Heart right ventricle (tissue), 16 donors: ENCODE results near the gene KHSRP. TPM values are rescaled to one million over a fixed set of nuclear protein-coding genes. Genes with fewer than 3 reads are reported as not detected.

Source experiments
- ATAC-seq, 8 donors: fragments of 200-7000 bp; cut with Tn5 transposase; one replicate each; pipeline ENCODE4 v1.9.1; 2020; ENCODE audit warnings: mild to moderate bottlenecking in 8 of 8, moderate library complexity in 8 of 8, moderate number of reproducible peaks in 1 of 8
- DNase-seq, 2 donors: peaks; one replicate each; pipeline ENCODE4 v3.0.0-alpha.2; 2020
- H3K27ac ChIP-seq, 10 donors: fragments of 200-600 bp; sonication (generic) in 2 of 10; one replicate each; pipeline versions ENCODE4 v1.5.0 to v1.8.0; 2020 to 2022; ENCODE audit warnings: mild to moderate bottlenecking in 3 of 10
- H3K27me3 ChIP-seq, 7 donors: fragments of 200-600 bp; one replicate each; pipeline ENCODE4 v1.8.0; 2021 to 2022; ENCODE audit warnings: mild to moderate bottlenecking in 2 of 7
- H3K36me3 ChIP-seq, 9 donors: fragments of 200-600 bp; sonication (generic) in 1 of 9; one replicate each; pipeline versions ENCODE4 v1.5.0 to v1.8.0; 2020 to 2022; ENCODE audit warnings: mild to moderate bottlenecking in 2 of 9
- H3K4me1 ChIP-seq, 9 donors: fragments of 200-600 bp; sonication (generic) in 1 of 9; one replicate each; pipeline versions ENCODE4 v1.5.0 to v1.8.0; 2020 to 2022; ENCODE audit warnings: mild to moderate bottlenecking in 4 of 9
- H3K4me3 ChIP-seq, 10 donors: fragments of 200-600 bp; sonication (generic) in 2 of 10; one replicate each; pipeline versions ENCODE4 v1.5.0 to v1.8.0; 2020 to 2022; ENCODE audit warnings: mild to moderate bottlenecking in 7 of 10, moderate library complexity in 2 of 10
- H3K9me3 ChIP-seq, 11 donors: fragments of 200-600 bp in 10 of 11; sonication (generic) in 2 of 11; one replicate each; pipeline versions ENCODE4 v1.5.0 to v1.8.0; 2013 to 2022; ENCODE audit warnings: mild to moderate bottlenecking in 2 of 11, control low read depth in 1 of 11, moderate library complexity in 1 of 11
- WGBS, 2 donors: extraction: QIAGEN DNeasy Blood & Tissue Kit; methylation state at CpG; one replicate each; pipeline ENCODE4 v1.1.7; 2013; ENCODE audit warnings: inconsistent platforms in 1 of 2; 5-methylcytosine and 5-hydroxymethylcytosine counted together
- intact Hi-C, 10 donors: fragments of 100-400 bp; cut with DNase I; formaldehyde crosslinking; loops; one replicate each; pipeline versions ENCODE4 v1.11.1 to v1.14.2; 2022
- long read RNA-seq, 3 donors: library from polyadenylated mRNA; unstranded; transcript quantifications; one replicate each; pipeline ENCODE4 v2.0.0, GENCODE V29; 2020 to 2021
- polyA plus RNA-seq, 2 donors: library from polyadenylated mRNA; stranded (reverse); fragments of 200-250 nt; gene quantifications; one replicate each; pipeline ENCODE4 v1.2.3, GENCODE V29; 2013
- total RNA-seq, 10 donors: library from RNA; stranded (reverse); fragmentation: NEBNext Ultra II Directional in 3 of 10; extraction: Animal tissue kit (Norgen Biotek cat#: 25700) in 3 of 10; gene quantifications; one replicate each; pipeline versions ENCODE4 v1.2.1 to v1.2.4, GENCODE V29; 2021 to 2023
- TF ChIP-seq, protein P1 (sequence below), 9 donors: fragments of 200-600 bp; sonication (generic) in 2 of 9; IDR thresholded peaks; one replicate each; pipeline versions ENCODE4 v1.5.0 to v1.8.0; 2021 to 2022; ENCODE audit warnings: antibody characterized with exemption in 9 of 9, mild to moderate bottlenecking in 5 of 9, moderate library complexity in 1 of 9
- donor health status: Arrhythmogenic right ventricular cardiomyopathy.
- donor health status: ischemic (EF 13 %, LVEDD 7.1; RV severe dilation, severe dysfunction).
- donor health status: healthy with polysubstance abuse.
- donor health status: DM: no; HTN: yes; CAD: no.
- donor health status: DM: no; HTN: no; CAD: no.
- donor health status: ischemic (EF 25% LVEDD 6.9; RV normal size, moderate dysfunction).
- donor health status: ischemic (EF 25% LVEDD 5.7; RV mildly dilated, moderate dysfunction).
- donor health status: healthy.
- donor health status: DM: yes; HTN: yes; CAD: no.
- donor health status: Ischemic cardiomyopathy.
- donor health status: ischemic (EF 35%, LVEDD 5.7; RV mildly dilated, moderate dysfunction).
- donor health status: nonischemic (EF 11% LVEDD 7.7; RV severe dilation, severe dysfunction).
- donor health status: DM: yes; HTN: yes; CAD: no.
- donor health status: PGD.
- donor health status: ischemic (EF 29% LVEDD 5.4; RV normal size, mild dysfunction).
- donor health status: nonischemic (EF 23%, LVEDD 6.1; RV moderate dilation, normal function).

The KHSRP gene, protein sequence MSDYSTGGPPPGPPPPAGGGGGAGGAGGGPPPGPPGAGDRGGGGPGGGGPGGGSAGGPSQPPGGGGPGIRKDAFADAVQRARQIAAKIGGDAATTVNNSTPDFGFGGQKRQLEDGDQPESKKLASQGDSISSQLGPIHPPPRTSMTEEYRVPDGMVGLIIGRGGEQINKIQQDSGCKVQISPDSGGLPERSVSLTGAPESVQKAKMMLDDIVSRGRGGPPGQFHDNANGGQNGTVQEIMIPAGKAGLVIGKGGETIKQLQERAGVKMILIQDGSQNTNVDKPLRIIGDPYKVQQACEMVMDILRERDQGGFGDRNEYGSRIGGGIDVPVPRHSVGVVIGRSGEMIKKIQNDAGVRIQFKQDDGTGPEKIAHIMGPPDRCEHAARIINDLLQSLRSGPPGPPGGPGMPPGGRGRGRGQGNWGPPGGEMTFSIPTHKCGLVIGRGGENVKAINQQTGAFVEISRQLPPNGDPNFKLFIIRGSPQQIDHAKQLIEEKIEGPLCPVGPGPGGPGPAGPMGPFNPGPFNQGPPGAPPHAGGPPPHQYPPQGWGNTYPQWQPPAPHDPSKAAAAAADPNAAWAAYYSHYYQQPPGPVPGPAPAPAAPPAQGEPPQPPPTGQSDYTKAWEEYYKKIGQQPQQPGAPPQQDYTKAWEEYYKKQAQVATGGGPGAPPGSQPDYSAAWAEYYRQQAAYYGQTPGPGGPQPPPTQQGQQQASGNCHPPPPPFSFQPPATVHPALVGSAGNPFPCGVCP
- 100 to 1,000 TPM in 3 of 10 donors, 10 to 100 TPM in 7; 77.3 to 125 (median 90.5) TPM for total RNA-seq
- polyA plus RNA-seq: 10 to 100 TPM; 50.9 to 73.7 TPM
- long read RNA-seq, donor 1, partial matches to known transcripts: 7 of 32 reads
- long read RNA-seq, donor 1, other reads (novel, unspliced or antisense): 20 of 32 reads
- long read RNA-seq, donor 2, partial matches to known transcripts: 7 of 31 reads
- long read RNA-seq, donor 2, other reads (novel, unspliced or antisense): 22 of 31 reads
- long read RNA-seq, donor 3, partial matches to known transcripts: 12 of 18 reads
- long read RNA-seq, donor 3, other reads (novel, unspliced or antisense): 0 of 18 reads

DNA sequence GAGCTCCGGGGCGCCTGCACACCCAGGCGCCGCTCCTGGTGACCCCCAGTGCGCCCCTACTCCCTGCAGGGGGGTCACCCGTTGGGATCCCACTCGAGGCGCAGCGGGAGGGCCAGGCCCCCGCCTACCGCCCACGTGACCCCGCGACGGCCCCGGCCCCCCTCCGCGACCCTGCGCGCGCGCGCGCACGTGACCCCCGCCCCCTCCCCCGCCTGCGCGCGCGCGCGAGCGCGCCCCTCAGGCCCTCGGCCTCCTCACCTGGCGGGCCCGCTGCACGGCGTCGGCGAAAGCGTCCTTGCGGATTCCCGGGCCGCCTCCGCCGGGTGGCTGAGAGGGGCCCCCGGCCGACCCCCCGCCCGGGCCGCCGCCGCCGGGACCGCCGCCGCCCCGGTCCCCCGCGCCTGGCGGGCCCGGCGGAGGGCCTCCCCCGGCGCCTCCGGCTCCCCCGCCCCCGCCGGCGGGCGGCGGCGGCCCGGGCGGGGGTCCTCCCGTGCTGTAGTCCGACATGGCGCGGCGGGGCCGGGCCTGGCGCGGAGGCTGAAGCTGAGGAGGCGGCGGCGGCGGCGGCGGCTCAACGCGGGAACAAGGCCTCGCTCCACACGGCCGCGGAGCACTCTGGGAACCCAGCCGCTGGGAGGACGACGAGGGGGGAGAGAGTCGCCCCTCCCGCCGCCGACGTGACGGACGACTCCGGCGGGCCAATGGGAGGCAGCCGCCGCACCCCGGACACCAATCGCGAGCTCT is at the start of gene KHSRP:
TSS of gene KHSRP (minus strand) at position 617 of the 744 bp plus-strand sequence. CDS start at position 507, 110 bp downstream.
- Histone ChIP-seq H3K36me3 (peaks cover 0 to 31% (median 10%) of the 10 kb centered on the region in 9 donors), H3K27ac (peak within 1 kb of the TSS; percentile 32 to 94 (median 82)), H3K9me3 (no peaks in the 10 kb centered on the region), H3K4me3 (peak within 1 kb of the TSS; percentile 61 to 92 (median 86)), H3K4me1 (peaks cover 10 to 47% (median 29%) of the 10 kb centered on the region in 9 donors), H3K27me3 (no peaks in the 10 kb centered on the region)
- TF ChIP-seq, protein P1, sequence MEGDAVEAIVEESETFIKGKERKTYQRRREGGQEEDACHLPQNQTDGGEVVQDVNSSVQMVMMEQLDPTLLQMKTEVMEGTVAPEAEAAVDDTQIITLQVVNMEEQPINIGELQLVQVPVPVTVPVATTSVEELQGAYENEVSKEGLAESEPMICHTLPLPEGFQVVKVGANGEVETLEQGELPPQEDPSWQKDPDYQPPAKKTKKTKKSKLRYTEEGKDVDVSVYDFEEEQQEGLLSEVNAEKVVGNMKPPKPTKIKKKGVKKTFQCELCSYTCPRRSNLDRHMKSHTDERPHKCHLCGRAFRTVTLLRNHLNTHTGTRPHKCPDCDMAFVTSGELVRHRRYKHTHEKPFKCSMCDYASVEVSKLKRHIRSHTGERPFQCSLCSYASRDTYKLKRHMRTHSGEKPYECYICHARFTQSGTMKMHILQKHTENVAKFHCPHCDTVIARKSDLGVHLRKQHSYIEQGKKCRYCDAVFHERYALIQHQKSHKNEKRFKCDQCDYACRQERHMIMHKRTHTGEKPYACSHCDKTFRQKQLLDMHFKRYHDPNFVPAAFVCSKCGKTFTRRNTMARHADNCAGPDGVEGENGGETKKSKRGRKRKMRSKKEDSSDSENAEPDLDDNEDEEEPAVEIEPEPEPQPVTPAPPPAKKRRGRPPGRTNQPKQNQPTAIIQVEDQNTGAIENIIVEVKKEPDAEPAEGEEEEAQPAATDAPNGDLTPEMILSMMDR (IDR thresholded peaks at IDR 0.05): no peak
- intact Hi-C loops: loop anchor here in 4 of 10 donors (1.0 to 10.0 kb wide), 4 partner anchors 31 to 52 kb away; partner anchors contain the start of genes ALKBH7 (in 3 of the 4), GTF2F1 (in 1 of the 4) and PSPN (in 1 of the 4)
- DNase-seq (peak in 1 of 2 donors; percentile 34), ATAC-seq (no peak)
- WGBS, 2 donors: 0 to 1% methylated on average over 60 to 111 of the region's 114 CpGs

DNA sequence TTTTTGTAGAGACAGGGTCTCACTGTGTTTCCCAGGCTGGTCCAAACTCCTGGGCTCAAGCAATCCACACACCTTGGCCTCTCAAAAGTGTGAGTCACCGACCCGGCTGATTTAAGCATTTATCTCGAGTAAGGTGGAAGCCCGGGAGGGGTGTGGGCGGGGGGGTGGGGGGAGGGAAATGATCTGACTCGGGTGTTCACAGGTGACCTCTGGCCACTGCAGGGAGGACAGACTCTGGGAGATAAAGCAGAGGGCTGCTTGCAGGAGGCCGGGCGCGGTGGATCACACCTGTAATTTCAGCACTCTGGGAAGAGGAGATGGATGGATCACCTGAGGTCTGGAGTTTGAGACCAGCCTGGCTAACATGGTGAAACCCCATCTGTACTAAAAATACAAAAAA is 49.0 kb upstream of the KHSRP start:
- no peak overlapping the region for H3K27ac ChIP-seq
- TF ChIP-seq, protein P1 (IDR thresholded peaks at IDR 0.05): no peak
- intact Hi-C loops: no loop called here
- peaks cover 0 to 40% (median 0%) of the 10 kb centered on the region in 9 donors for H3K36me3 ChIP-seq
- H3K4me3 ChIP-seq: no peak overlapping the region
- ATAC-seq (no peak), DNase-seq (no peak)
- WGBS, 2 donors: 55 to 56% methylated on average over 9 of the region's 9 CpGs
- H3K27me3 ChIP-seq: peaks cover 0 to 54% (median 38%) of the 10 kb centered on the region in 7 donors
- no peaks in the 10 kb centered on the region for H3K9me3 ChIP-seq
- peaks cover 0 to 18% (median 4%) of the 10 kb centered on the region in 9 donors for H3K4me1 ChIP-seq

DNA sequence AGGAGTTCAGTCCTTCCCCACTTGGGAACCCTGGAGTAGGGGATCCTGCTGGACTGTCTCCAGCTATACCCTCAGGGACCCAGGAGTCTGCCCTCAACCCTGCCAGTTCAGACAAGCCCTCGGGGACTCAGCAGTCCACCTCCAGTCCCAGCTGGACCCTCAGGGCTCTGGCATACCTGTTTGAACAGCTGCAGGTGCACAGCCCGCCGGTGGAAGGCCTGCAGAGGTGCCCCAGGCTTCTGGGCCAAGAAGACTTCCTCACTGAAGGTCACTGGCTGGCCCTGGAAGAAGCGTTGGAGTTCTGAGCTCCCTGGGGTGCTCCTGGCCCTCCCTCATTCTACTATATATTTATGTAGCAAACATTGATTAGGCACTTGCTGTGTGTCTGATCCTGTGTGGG is 48.1 kb upstream of the KHSRP start:
- Histone ChIP-seq H3K36me3 (peaks cover 0 to 42% (median 0%) of the 10 kb centered on the region in 9 donors), H3K27me3 (peaks cover 0 to 57% (median 35%) of the 10 kb centered on the region in 7 donors), H3K4me1 (peaks cover 0 to 18% (median 4%) of the 10 kb centered on the region in 9 donors), H3K9me3 (no peaks in the 10 kb centered on the region), H3K4me3 (no peak overlapping the region), H3K27ac (no peak overlapping the region)
- DNase-seq (no peak), ATAC-seq (no peak)
- WGBS, 2 donors: 68 to 74% methylated on average over 4 of the region's 4 CpGs
- intact Hi-C loops: no loop called here
- TF ChIP-seq, protein P1 (IDR thresholded peaks at IDR 0.05): no peak
